IPS DF 4.7 (cell line): ENCODE data around the gene ZNF490.
"Not testable (repeated sequence)": the region's sequence is repeated elsewhere in the genome, so short reads cannot be mapped to it uniquely, and the experiment has no call there.

Experiments used
- DNase-seq: peaks from one replicate; pipeline ENCODE4 v3.0.0-alpha.2; 2013; ENCODE audit warnings: low spot score; ENCODE audit errors: extremely low read depth

The ZNF490 gene

GRCh38 chr19:12621253-12622024, 10.8 kb upstream of the ZNF490 start:
- not testable (repeated sequence) for DNase-seq

DNA sequence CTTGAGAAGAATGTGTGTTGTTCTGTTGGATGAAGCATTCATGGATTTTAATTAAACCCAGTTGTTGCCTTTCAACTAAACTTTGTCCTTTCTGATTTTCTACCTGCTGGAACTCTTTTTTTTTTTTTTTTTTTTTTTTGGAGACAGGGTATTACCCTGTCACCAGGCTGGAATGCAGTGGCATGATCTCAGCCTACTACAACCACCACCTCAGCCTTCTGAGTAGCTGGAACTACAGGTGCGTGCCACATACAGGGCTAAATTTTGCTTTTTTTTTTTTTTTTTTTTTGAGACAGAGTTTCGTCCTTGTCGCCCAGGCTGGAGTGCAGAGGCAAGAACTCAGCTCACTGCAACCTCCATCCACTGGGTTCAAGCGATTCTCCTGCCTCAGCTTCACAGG, 7.0 kb upstream of the ZNF490 start:
- no peak for DNase-seq

DNA sequence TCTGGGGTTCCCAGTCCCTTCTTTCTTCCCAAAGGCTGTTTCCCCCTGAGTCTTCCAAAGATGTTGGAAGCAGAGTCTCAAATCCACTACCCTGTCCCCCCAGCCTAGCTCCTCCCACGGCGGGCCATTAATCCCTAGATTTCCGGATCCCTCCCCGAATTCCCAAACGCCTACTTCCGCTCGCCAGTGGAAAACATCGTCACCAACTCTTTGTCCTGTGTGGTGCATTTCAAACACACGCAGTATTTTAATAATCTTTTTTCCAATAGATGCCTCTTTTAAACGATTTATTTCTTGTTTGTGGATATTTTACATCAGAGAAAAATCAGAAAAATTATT, 717 bp upstream of the ZNF490 start:
- no peak for DNase-seq

DNA sequence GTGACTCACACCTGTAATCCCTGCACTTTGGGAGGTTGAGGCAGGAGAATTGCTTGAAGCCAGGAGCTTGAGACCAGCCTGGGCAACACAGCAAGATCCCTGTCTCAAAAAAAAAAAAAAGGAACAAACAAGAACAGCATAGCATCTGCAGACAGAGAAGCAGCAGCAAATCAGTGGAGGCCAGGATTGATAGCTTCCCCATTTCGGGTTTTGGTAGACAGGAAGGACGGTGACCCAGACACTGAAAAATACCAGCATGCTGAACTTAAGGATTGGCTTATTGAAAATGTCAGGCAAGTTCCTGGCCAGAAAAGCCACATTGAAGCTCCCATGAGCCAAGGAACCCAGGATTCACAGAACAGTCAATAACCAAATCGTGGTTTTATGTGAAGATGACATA, 3.0 kb downstream of the ZNF490 start:
- DNase-seq = no peak

DNA sequence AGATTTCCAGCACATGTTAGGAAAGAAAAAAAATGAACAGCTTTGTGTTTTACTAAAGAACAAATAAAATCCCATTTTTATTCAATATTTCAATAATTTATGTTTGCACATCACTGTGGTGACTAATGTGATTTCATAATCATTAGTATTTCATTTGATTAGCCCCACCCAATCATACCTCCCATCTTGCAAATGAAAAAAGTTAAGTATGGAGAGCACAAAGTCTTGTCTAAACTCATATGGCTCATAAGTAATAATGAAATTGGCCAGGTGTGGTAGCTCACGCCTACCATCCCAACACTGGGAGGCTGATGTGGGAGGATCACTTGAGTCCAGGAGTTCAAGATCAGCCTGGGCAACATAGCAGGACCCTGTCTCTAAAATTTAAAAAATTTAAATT, 3.8 kb downstream of the ZNF490 start:
- no peak for DNase-seq

DNA sequence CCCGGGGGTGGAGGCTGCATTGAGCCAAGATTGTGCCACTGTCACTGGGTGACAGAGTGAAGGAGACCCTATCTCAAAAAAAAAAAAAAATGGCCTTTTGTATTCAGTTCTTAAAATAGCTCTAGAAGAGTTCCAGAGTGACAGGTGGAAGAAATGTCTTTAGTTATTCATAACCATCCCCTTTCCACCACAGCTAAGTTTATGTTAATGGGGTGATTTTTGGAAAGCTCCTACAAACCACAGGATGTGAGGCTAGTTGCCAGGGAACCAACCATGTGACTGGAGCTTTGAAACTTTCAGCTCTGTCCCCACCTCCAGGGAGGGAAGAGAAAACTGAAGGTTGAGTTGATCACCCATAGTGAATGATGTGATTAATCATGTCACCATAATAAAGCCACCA, 6.9 kb downstream of the ZNF490 start:
- DNase-seq = no peak

GRCh38 chr19:12597594-12597993, 13.0 kb downstream of the ZNF490 start:
- DNase-seq = no peak

GRCh38 chr19:12596927-12597548, 13.6 kb downstream of the ZNF490 start:
- DNase-seq = no peak

- no peak for DNase-seq
Measured at GRCh38 chr19:12596485-12596884, 14.1 kb downstream of the ZNF490 start.

DNA sequence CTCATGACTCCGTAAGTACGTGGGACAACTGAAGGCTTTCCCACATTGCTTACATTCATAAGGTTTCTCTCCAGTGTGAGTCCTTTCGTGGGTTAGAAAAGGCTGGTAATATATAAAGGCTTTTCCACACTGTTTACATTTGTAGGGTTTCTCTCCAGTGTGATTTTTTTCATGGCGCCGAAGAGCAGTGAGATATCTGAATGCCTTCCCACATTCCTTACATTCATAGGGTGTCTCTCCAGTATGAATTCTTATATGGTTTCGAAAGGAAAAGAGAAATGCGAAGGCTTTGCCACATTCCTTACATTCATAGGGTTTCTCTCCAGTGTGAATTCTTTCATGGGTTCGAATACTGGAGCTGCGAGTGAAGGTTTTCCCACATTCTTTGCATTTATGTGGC, 29.5 kb downstream of the ZNF490 start:
- no peak for DNase-seq

DNA sequence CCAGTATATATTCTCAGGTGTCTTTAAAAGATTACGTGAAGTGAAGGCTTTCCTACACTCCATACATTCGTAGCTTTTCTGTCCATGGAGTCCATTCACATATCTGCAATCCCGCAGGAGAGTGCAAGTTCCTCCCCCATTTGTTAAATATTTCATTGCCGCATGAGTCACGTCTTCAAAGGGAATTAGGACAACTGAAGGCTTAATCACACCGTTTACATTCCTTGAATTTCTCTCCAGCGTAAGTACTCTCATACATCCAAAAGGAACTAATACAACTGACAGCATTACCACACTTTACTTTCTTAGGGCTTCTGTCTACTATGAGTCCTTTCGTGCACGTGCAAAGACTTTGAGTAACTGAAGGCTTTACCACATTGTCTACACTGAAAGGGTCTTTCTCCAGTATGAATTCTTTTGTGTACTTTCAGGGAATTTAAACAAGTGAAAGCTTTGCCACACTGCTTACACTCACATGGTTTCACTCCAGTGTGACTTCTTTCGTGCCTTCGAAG, 30.4 kb downstream of the ZNF490 start:
- no peak for DNase-seq

DNA sequence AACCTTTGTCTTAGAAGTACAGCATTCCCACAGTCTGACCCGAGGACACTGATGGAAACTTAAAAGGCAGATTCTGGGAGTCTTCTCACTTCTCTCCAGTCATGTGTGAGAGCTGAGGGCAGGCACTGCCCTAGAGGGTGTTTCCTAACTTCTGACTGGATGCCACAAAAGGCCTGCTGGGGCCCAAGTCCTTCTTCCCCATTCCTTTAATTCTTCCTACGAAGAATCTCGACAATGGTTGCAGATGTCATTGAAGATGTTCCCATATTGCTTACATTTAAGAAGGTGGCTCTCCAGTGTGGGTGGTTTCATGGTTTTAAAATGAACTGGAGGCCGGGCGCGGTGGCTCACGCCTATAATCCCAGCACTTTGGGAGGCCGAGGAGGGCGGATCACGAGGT, 32.0 kb downstream of the ZNF490 start:
- no peak for DNase-seq

GRCh38 chr19:12574036-12574435, 36.6 kb downstream of the ZNF490 start:
- no peak for DNase-seq

DNA sequence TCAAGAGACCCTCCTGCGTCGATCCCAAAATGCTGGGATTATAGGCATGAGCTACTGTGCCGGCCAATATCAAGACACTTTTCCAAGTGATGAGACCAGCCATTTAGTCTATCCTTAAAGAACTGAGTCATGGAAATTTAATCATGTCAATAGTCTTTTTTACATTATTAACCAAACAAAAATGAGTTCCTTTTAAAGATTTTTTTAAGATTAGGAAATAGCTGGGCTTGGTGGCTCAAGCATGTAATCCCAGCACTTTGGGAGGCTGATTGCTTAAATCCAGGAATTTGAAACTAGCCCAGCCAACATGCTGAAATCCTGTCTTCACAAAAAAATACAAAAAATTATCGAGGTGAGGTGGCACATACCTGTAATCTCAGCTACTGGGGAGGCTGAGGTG, 42.7 kb downstream of the ZNF490 start:
- DNase-seq = no peak

GRCh38 chr19:12566380-12566779, 44.2 kb downstream of the ZNF490 start:
- DNase-seq = not testable (repeated sequence)

DNA sequence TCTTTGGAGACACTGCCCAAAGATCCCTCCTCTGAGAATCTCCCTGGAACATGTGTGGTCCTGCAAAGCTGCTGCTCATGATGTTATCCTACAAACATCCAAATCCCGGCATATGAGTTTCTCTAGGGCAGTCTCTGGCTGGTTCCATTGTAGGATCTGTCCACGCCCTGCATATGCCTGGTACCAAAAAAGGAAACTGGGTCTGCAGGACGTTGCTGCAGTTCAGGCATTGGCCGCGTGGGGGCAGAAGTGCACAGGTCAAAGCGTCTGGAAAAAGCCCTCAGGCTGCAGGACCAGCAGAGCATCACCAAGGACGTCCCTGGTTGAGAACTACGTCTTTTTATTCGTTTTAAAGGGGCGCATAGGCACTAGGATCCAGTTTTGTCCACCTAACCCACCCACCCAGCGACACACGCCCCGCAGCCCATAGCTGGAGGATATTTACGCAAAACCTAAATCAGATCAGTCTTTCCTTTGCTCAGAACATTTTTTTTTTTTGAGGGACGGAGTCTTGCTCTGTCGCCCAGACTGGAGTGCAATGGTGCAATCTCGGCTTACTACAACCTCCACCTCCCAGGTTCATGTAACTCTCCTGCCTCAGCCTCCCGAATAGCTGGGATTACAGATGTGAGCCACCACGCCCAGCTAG, 46.5 kb downstream of the ZNF490 start:
- DNase-seq = peak; percentile 49

DNA sequence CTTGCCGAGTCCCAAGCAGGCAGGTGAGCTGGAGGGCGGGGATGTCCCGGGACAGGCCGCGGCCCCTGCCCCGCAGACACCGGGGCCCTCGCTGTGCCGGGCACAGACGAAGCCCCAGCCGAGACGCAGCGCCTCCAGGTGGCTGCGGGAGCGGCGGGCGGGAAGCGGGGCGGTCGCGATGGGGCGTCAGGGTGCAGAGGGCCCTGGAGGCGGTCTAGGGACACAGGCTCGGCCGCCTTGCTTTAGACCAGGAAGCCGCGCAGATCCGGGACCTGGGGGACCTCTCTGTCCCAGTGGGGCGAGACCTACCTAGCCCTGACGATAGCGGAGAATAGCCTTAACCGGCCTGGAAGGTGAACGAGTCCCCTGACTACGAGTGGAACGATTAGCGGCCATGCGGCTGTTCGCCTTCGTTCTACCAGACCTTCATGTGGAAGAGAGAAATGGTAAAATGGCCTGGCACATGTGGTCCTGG, 55.1 kb downstream of the ZNF490 start:
- no peak for DNase-seq

- peak; percentile 99 for DNase-seq
Measured at GRCh38 chr19:12551060-12551832, 59.4 kb downstream of the ZNF490 start, which contains the start of gene ZNF564. TSS of gene ZNF564 (minus strand) at chr19:12551482. CDS start at chr19:12551332, 150 bp downstream.

DNA sequence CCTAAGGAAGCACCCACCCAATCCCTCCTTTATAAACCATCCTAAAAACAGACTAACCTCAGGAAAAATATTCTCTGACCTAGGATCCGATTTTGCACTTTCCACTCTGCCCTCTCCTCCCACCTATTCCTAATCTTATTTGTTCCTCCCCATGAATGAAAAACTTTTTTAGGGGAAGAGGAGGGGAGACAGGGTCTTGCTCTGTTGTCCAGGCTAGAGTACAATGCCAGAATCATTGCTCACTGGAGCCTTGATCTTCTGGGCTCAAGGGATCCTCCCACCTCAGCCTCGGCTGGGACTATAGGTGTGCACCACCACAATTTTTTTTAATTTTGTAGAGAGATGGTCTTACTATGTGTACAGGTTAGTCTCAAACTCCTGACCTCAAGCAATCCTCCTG, 63.7 kb downstream of the ZNF490 start:
- no peak for DNase-seq

DNA sequence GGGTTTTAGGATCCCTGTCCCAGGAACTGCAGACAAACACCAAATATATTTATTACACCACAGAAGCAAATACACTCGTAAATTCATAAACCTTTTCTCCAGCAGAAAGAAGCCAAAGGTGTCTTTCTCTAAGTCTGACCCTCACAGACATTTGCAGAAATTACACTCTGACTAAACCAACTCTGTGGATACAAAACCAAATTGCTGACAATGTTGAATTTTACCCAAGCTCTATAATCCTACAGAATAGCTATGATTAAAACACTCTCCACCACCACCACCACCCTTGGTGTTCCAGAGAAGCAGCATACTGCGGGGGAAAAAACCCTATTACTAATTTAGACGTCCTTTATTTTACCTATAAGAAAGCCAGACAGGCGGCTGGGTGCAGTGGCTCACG, 64.5 kb downstream of the ZNF490 start:
- DNase-seq = no peak

- DNase-seq = no peak
Measured at GRCh38 chr19:12545267-12545666, 65.3 kb downstream of the ZNF490 start.
